HCT116 (cell line): ENCODE data around the gene INTS6L.

Source experiments
- CEBPB ChIP-seq: IDR thresholded peaks from 2 replicates; pipeline ENCODE4 v1.6.1; 2012; ENCODE audit warnings: low read depth
- EZH2 ChIP-seq: fragments of 200-600 bp; sonication (generic); IDR thresholded peaks from 2 replicates; pipeline ENCODE4 v1.6.1; 2017; ENCODE audit warnings: antibody characterized with exemption, mixed run types
- FOSL1 ChIP-seq: IDR thresholded peaks from 2 replicates; pipeline ENCODE4 v1.6.1; 2012; ENCODE audit warnings: low read depth
- POLR2A ChIP-seq: IDR thresholded peaks from 2 replicates; pipeline ENCODE4 v1.7.0; 2011; ENCODE audit warnings: borderline replicate concordance; ENCODE audit not compliant: insufficient read depth, insufficient read length; ENCODE audit errors: extremely low read depth
- POLR2AphosphoS5 ChIP-seq: IDR thresholded peaks from 2 replicates; pipeline ENCODE4 v1.6.1; 2011; ENCODE audit warnings: mild to moderate bottlenecking, low read depth, low read length, moderate library complexity
- RAD21 ChIP-seq: IDR thresholded peaks from 2 replicates; pipeline ENCODE4 v1.6.1; 2012; ENCODE audit warnings: low read depth, mild to moderate bottlenecking
- SIN3A ChIP-seq: IDR thresholded peaks from 2 replicates; pipeline ENCODE4 v1.6.1; 2012; ENCODE audit warnings: low read depth
- YY1 ChIP-seq: IDR thresholded peaks from 2 replicates; pipeline ENCODE4 v1.6.1; 2011; ENCODE audit warnings: low read length, low read depth, moderate library complexity, mild to moderate bottlenecking; ENCODE audit not compliant: insufficient replicate concordance; ENCODE audit errors: extremely low read depth
- ZNF274 ChIP-seq: fragments of 200-500 bp; sonication (Bioruptor generic); IDR thresholded peaks from 2 replicates; pipeline ENCODE4 v1.6.1; 2014; ENCODE audit warnings: mild to moderate bottlenecking, low read depth, low read length, inconsistent platforms
- TF ChIP-seq, protein P1 (sequence below), 3 experiments: fragments of 200-600 bp in 1 of 3; sonication (generic) in 1 of 3; IDR thresholded peaks in 2 of 3; conservative IDR thresholded peaks in 1 of 3; 2 replicates each; pipeline ENCODE4 v1.5.1; 2012 to 2017; ENCODE audit warnings: low read depth in 2 of 3, low read length in 2 of 3, antibody characterized with exemption in 1 of 3, borderline replicate concordance in 1 of 3, control low read depth in 1 of 3, mild to moderate bottlenecking in 1 of 3, mixed read lengths in 1 of 3, mixed run types in 1 of 3, moderate library complexity in 1 of 3; ENCODE audit not compliant: insufficient read depth in 1 of 3
- TF ChIP-seq, protein P2 (sequence below): IDR thresholded peaks from 2 replicates; pipeline ENCODE4 v1.6.1; 2012; ENCODE audit warnings: low read depth

DNA sequence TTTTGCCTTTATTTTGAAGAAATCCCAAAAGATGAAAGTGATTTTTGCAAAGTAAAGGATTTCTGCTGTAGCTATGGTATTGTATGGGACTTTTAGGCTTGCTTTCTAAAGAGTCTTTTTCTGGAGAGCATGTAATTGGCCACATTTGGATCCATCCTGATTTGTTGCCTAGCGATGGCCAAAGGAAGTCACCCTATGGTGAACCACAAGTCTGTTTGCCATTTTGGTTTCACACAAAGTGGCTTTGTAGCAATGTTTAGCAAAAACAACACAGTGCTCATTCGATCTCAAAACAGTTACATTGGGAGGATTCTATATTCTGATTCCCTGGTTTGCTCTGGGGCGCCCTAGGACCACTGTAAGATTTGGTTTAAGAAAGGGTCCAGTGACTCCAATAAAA lies 44.1 kb upstream of the INTS6L start:
- TF ChIP-seq POLR2AphosphoS5 (no peak), FOSL1 (no peak), CEBPB (no peak), POLR2A (no peak), YY1 (no peak), EZH2 (no peak), SIN3A (no peak), RAD21 (no peak), ZNF274 (no peak)
- TF ChIP-seq, protein P1, sequence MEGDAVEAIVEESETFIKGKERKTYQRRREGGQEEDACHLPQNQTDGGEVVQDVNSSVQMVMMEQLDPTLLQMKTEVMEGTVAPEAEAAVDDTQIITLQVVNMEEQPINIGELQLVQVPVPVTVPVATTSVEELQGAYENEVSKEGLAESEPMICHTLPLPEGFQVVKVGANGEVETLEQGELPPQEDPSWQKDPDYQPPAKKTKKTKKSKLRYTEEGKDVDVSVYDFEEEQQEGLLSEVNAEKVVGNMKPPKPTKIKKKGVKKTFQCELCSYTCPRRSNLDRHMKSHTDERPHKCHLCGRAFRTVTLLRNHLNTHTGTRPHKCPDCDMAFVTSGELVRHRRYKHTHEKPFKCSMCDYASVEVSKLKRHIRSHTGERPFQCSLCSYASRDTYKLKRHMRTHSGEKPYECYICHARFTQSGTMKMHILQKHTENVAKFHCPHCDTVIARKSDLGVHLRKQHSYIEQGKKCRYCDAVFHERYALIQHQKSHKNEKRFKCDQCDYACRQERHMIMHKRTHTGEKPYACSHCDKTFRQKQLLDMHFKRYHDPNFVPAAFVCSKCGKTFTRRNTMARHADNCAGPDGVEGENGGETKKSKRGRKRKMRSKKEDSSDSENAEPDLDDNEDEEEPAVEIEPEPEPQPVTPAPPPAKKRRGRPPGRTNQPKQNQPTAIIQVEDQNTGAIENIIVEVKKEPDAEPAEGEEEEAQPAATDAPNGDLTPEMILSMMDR (IDR thresholded peaks at IDR 0.05 in 2 of 3, conservative IDR thresholded peaks at IDR 0.05 in 1 of 3; ENCODE audit: borderline replicate concordance in 1 of 3, insufficient read depth in 1 of 3, low read depth in 2 of 3, low read length in 2 of 3) = no peak
- TF ChIP-seq, protein P2, sequence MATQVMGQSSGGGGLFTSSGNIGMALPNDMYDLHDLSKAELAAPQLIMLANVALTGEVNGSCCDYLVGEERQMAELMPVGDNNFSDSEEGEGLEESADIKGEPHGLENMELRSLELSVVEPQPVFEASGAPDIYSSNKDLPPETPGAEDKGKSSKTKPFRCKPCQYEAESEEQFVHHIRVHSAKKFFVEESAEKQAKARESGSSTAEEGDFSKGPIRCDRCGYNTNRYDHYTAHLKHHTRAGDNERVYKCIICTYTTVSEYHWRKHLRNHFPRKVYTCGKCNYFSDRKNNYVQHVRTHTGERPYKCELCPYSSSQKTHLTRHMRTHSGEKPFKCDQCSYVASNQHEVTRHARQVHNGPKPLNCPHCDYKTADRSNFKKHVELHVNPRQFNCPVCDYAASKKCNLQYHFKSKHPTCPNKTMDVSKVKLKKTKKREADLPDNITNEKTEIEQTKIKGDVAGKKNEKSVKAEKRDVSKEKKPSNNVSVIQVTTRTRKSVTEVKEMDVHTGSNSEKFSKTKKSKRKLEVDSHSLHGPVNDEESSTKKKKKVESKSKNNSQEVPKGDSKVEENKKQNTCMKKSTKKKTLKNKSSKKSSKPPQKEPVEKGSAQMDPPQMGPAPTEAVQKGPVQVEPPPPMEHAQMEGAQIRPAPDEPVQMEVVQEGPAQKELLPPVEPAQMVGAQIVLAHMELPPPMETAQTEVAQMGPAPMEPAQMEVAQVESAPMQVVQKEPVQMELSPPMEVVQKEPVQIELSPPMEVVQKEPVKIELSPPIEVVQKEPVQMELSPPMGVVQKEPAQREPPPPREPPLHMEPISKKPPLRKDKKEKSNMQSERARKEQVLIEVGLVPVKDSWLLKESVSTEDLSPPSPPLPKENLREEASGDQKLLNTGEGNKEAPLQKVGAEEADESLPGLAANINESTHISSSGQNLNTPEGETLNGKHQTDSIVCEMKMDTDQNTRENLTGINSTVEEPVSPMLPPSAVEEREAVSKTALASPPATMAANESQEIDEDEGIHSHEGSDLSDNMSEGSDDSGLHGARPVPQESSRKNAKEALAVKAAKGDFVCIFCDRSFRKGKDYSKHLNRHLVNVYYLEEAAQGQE = no peak
